ENCODE data around the gene ZNF581.

ZNF581 gene

DNA sequence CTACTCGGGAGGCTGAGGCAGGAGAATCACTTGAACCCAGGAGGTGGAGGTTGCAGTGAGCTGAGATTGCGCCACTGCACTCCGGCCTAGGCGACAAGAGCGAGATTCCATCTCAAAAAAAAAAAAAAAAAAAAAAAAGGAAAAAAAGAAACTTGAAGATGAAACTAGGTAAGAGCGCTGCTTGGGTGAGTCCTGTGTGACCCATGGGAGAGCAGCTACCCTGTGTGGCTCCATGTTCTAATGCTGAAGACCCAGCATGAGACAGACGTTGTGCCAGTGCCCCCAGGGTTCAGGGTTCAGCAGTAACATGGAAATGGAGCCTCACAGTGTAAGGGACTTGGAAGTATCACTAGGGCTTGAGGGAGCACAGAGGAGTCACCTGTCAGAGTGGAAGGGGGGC is 25.0 kb upstream of the ZNF581 start:
- no peak for DNase-seq (ENCODE audit: low read depth, low spot score)
- POLR2A ChIA-PET = interaction anchor here (1.5 kb wide), 1 partner anchor 12 kb away, joined by 4 read pairs; no protein-coding TSS in a partner anchor
- CTCF ChIA-PET = interaction anchor here (1.8 to 5.4 kb wide), 4 partner anchors 12 to 114 kb away, joined by 5 to 53 read pairs (median 28); partner anchors contain the start of gene ZNF865
- no peak overlapping the region for H3K4me3 ChIP-seq (ENCODE audit: low read depth, low read length)
- TF ChIP-seq, protein P1, sequence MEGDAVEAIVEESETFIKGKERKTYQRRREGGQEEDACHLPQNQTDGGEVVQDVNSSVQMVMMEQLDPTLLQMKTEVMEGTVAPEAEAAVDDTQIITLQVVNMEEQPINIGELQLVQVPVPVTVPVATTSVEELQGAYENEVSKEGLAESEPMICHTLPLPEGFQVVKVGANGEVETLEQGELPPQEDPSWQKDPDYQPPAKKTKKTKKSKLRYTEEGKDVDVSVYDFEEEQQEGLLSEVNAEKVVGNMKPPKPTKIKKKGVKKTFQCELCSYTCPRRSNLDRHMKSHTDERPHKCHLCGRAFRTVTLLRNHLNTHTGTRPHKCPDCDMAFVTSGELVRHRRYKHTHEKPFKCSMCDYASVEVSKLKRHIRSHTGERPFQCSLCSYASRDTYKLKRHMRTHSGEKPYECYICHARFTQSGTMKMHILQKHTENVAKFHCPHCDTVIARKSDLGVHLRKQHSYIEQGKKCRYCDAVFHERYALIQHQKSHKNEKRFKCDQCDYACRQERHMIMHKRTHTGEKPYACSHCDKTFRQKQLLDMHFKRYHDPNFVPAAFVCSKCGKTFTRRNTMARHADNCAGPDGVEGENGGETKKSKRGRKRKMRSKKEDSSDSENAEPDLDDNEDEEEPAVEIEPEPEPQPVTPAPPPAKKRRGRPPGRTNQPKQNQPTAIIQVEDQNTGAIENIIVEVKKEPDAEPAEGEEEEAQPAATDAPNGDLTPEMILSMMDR (IDR thresholded peaks at IDR 0.05; ENCODE audit: insufficient read depth, low read length, missing control alignments) = no peak

DNA sequence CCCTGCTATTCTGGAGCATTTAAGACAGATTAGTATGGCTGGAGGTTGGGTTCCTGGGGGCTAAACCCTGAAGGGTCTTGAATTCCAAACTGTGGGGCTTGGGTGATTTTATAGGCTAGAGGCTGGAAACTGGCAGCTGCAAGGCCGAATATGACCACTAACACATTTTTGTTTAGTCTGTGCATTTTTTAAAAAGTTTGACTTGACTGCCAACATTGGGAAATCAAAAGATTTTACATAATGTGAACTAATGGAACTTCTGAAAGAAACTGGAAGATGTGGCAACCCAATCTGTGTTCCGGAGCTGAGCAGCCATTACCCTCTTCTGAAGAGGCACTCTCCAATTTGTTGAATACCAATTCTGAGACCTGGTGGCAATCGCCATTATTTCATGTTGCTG is 24.2 kb upstream of the ZNF581 start:
- POLR2A ChIA-PET = interaction anchor here (0.6 kb wide), 1 partner anchor 13 kb away, joined by 3 read pairs; no protein-coding TSS in a partner anchor
- no peak overlapping the region for H3K4me3 ChIP-seq (ENCODE audit: low read depth, low read length)
- no peak for DNase-seq (ENCODE audit: low read depth, low spot score)
- TF ChIP-seq, protein P1 (IDR thresholded peaks at IDR 0.05; ENCODE audit: insufficient read depth, low read length, missing control alignments) = no peak
- CTCF ChIA-PET = interaction anchor here (1.8 to 5.4 kb wide), 4 partner anchors 12 to 115 kb away, joined by 5 to 53 read pairs (median 28); partner anchors contain the start of gene ZNF865

DNA sequence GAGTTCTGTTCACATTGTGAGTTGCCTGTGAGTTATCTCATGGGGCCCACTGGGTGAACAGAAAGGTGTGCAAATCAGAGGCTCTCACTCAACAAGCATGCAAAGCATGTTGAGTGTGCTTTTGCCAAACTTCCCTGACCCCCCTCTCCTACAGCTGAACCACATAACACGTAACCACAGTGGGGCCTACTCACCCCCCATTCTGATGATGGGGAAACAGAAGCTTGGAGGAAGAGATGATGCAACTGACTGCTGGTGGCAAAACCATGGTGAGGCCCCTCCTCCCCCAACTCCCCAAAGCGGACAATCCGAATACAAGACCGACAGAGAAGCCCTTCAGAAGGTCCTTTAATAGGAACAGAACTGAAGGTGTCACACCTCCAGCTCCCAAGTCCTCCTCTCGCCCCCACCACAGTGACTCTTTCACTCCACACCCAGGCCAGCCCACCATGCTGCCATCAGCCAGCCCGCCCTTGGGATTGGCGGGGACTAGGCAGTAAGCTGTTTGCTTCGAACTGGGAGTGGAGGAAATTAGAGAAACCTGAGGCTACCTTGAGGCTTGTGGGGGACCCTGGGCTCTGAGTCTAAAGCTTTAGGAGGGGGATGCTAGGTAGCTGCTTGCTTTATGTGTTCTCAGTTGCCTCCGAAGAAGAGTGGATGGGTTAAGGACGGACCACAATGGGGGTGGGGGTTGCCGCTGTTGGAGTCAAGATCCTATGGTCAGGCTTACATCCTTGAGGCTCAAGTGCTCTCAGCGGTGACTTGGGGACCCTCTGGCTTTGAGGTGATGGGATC is 22.8 kb upstream of the ZNF581 start:
- POLR2A ChIA-PET = interaction anchor here (0.9 kb wide), 1 partner anchor 126 kb away, joined by 3 read pairs; no protein-coding TSS in a partner anchor
- DNase-seq (ENCODE audit: low read depth, low spot score) = no peak
- H3K4me3 ChIP-seq (ENCODE audit: low read depth, low read length) = no peak overlapping the region
- CTCF ChIA-PET = interaction anchor here (1.4 to 5.4 kb wide), 4 partner anchors 12 to 153 kb away, joined by 5 to 53 read pairs (median 28); partner anchors contain the start of gene ZNF865
- TF ChIP-seq, protein P1 (IDR thresholded peaks at IDR 0.05; ENCODE audit: insufficient read depth, low read length, missing control alignments) = no peak

DNA sequence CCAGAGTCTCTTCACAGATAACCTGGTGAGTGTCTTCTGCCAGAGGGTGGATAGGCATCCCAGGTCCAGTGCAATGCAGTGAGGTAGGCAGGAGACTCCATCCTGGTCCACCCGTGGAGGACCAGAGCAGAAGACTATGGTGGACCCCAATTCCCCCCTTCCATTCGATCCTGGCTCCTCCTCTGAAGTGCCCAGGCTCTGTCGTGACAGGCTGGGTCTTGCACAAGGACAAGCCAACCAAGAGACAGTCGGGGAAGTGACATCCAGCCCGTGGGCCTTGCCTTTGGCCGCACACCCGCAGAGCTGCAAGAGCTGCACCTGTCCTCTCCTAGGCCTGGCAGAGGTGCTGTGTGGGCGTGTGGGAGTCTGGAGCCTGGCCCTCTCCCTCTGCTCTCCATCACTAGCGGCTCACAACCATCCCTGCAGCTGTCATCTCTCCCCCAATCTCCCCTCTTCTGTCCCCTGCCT is 22.2 kb upstream of the ZNF581 start:
- CTCF ChIA-PET = interaction anchor here (1.4 to 5.4 kb wide), 3 partner anchors 11 to 153 kb away, joined by 5 to 53 read pairs (median 43); partner anchors contain the start of gene ZNF865
- POLR2A ChIA-PET = interaction anchor here (0.9 kb wide), 1 partner anchor 127 kb away, joined by 3 read pairs; no protein-coding TSS in a partner anchor
- no peak overlapping the region for H3K4me3 ChIP-seq (ENCODE audit: low read depth, low read length)
- TF ChIP-seq, protein P1 (IDR thresholded peaks at IDR 0.05; ENCODE audit: insufficient read depth, low read length, missing control alignments) = no peak
- DNase-seq (ENCODE audit: low read depth, low spot score) = no peak

DNA sequence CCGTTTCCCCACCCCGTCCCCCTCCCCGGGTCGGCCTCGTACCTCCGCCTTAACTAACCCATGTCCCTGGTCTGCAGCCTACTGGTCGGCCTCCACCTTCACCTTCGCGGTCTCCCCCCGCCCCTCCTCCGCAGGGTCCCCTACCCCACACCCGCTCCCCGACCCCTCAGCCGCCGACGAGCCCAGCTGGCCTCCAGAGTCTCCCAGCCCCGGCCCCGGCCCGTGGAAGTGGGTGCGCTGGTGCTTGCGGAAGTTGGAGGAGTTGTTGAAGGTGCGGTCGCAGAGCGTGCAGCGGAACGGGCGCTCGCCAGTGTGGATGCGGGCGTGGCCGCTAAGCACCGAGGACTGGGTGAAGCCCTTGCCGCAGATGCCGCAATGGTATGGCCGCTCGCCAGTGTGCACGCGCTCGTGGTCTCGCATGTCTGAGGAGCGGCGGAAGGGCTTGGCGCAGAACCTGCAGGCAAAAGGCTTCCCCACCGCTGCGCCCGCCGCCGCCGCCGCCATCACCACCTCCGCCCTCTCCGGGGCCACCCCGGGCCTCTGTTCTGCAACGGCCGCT is 21.7 kb upstream of the ZNF581 start:
- POLR2A ChIA-PET = interaction anchor here (0.8 to 0.9 kb wide), 2 partner anchors 23 to 127 kb away, joined by 3 read pairs; partner anchors contain the start of gene FIZ1
- no peak overlapping the region for H3K4me3 ChIP-seq (ENCODE audit: low read depth, low read length)
- CTCF ChIA-PET = interaction anchor here (1.3 to 5.4 kb wide), 3 partner anchors 9 to 11 kb away, joined by 3 to 53 read pairs (median 10); no protein-coding TSS in a partner anchor
- TF ChIP-seq, protein P1 (IDR thresholded peaks at IDR 0.05; ENCODE audit: insufficient read depth, low read length, missing control alignments) = no peak
- no peak for DNase-seq (ENCODE audit: low read depth, low spot score)
